Activated CD4-positive, CD25-positive, alpha-beta regulatory T cell (primary cell): Measurements from ENCODE around the gene NUP98.
A peak's percentile ranks its signal among the peaks of the same experiment; 100 is the strongest.
"Not testable (repeated sequence)": the region's sequence is repeated elsewhere in the genome, so short reads cannot be mapped to it uniquely, and the experiment has no call there.

Experiments
- DNase-seq, 4 experiments: peaks; one replicate each; lab custom pipeline; 2025; lab: John Stamatoyannopoulos, UW

The NUP98 gene

GRCh38 chr11:3669742-3670183 lies 127.6 kb downstream of the NUP98 start:
- no peak for DNase-seq

- DNase-seq, result no peak
Observed at GRCh38 chr11:3669128-3669527, 128.2 kb downstream of the NUP98 start.

- DNase-seq, result no peak
Observed at GRCh38 chr11:3667149-3668035, 130.0 kb downstream of the NUP98 start.

GRCh38 chr11:3666023-3666530 lies 131.3 kb downstream of the NUP98 start:
- no peak for DNase-seq

- DNase-seq, result no peak
Observed at GRCh38 chr11:3665336-3666022, 131.9 kb downstream of the NUP98 start.

- DNase-seq, result no peak
Observed at GRCh38 chr11:3664032-3664630, 133.2 kb downstream of the NUP98 start.

- no peak for DNase-seq
Observed at GRCh38 chr11:3662856-3663255, 134.5 kb downstream of the NUP98 start.

- no peak for DNase-seq
Observed at GRCh38 chr11:3660960-3661359, 136.4 kb downstream of the NUP98 start.

GRCh38 chr11:3659595-3660515 lies 137.5 kb downstream of the NUP98 start:
- no peak for DNase-seq

- DNase-seq, result no peak
Observed at GRCh38 chr11:3658252-3658651, 139.1 kb downstream of the NUP98 start.

GRCh38 chr11:3657331-3657730 lies 140.0 kb downstream of the NUP98 start:
- DNase-seq, result not testable (repeated sequence)

GRCh38 chr11:3655547-3655946 lies 141.8 kb downstream of the NUP98 start:
- no peak for DNase-seq

- not testable (repeated sequence) for DNase-seq
Observed at GRCh38 chr11:3652514-3652913, 144.8 kb downstream of the NUP98 start.

- not testable (repeated sequence) for DNase-seq
Observed at GRCh38 chr11:3649374-3649773, 148.0 kb downstream of the NUP98 start.

GRCh38 chr11:3648843-3649242 lies 148.5 kb downstream of the NUP98 start:
- DNase-seq, result not testable (repeated sequence)

- DNase-seq, result no peak
Observed at GRCh38 chr11:3645552-3645951, 151.8 kb downstream of the NUP98 start.

- DNase-seq, result no peak
Observed at GRCh38 chr11:3644817-3645235, 152.5 kb downstream of the NUP98 start, which contains the start of gene ART1. Gene ART1 (plus strand): TSS chr11:3645128. CDS start chr11:3659214, 14,086 bp downstream.

- not testable (repeated sequence) for DNase-seq
Observed at GRCh38 chr11:3643102-3643546, 154.2 kb downstream of the NUP98 start.

- DNase-seq, result peak in 3 of 4 experiments; percentile 14 to 51 (median 37)
Observed at GRCh38 chr11:3642071-3642951, 155.0 kb downstream of the NUP98 start.

GRCh38 chr11:3641701-3642070 lies 155.7 kb downstream of the NUP98 start, which contains the start of gene ART5:
Gene ART5 (minus strand): TSS chr11:3641992. CDS start chr11:3641862, 130 bp downstream.
- no peak for DNase-seq
